Measurements from ENCODE around the gene USP17L5.
"Not testable (repeated sequence)": the region's sequence is repeated elsewhere in the genome, so short reads cannot be mapped to it uniquely, and the experiment has no call there.

USP17L5 gene

GRCh38 chr4:9339103-9339502 lies at the start of gene USP17L5:
USP17L5 (plus strand) TSS chr4:9339403; CDS start chr4:9339403, 0 bp downstream.
- DNase-seq = not testable (repeated sequence)

GRCh38 chr4:9324191-9324590 lies 15.0 kb upstream of the USP17L5 start:
- not testable (repeated sequence) for DNase-seq

- not testable (repeated sequence) for DNase-seq
These were observed 14.3 kb upstream of the USP17L5 start, which contains the start of gene USP17L24 for GRCh38 chr4:9324865-9325264. USP17L24 (plus strand) TSS chr4:9325165; CDS start chr4:9325165, 0 bp downstream.

GRCh38 chr4:9329611-9330010 lies 9.6 kb upstream of the USP17L5 start, which contains the start of gene USP17L25:
USP17L25 (plus strand) TSS chr4:9329911; CDS start chr4:9329911, 0 bp downstream.
- DNase-seq = not testable (repeated sequence)

- DNase-seq = not testable (repeated sequence)
These were observed 4.8 kb upstream of the USP17L5 start, which contains the start of gene USP17L26 for GRCh38 chr4:9334358-9334757. USP17L26 (plus strand) TSS chr4:9334658; CDS start chr4:9334658, 0 bp downstream.

GRCh38 chr4:9343848-9344247 lies 4.6 kb downstream of the USP17L5 start, which contains the start of gene USP17L27:
USP17L27 (plus strand) TSS chr4:9344148; CDS start chr4:9344148, 0 bp downstream.
- not testable (repeated sequence) for DNase-seq

- DNase-seq = not testable (repeated sequence)
These were observed 9.4 kb downstream of the USP17L5 start, which contains the start of gene USP17L28 for GRCh38 chr4:9348593-9348992. USP17L28 (plus strand) TSS chr4:9348893; CDS start chr4:9348893, 0 bp downstream.

GRCh38 chr4:9350866-9351265 lies 11.7 kb downstream of the USP17L5 start:
- not testable (repeated sequence) for DNase-seq

- DNase-seq = not testable (repeated sequence)
These were observed 14.1 kb downstream of the USP17L5 start, which contains the start of gene USP17L29 for GRCh38 chr4:9353338-9353737. USP17L29 (plus strand) TSS chr4:9353638; CDS start chr4:9353638, 0 bp downstream.

GRCh38 chr4:9362829-9363228 lies 23.6 kb downstream of the USP17L5 start, which contains the start of gene USP17L30:
USP17L30 (plus strand) TSS chr4:9363129; CDS start chr4:9363129, 0 bp downstream.
- not testable (repeated sequence) for DNase-seq

GRCh38 chr4:9379881-9380280 lies 40.7 kb downstream of the USP17L5 start:
- DNase-seq = not testable (repeated sequence)

GRCh38 chr4:9381012-9381534 lies 41.9 kb downstream of the USP17L5 start:
- DNase-seq = peak; percentile 66

GRCh38 chr4:9384126-9384525 lies 44.9 kb downstream of the USP17L5 start:
- DNase-seq = no peak

GRCh38 chr4:9389001-9389400 lies 49.8 kb downstream of the USP17L5 start:
- DNase-seq = not testable (repeated sequence)

Data from CD4-positive, alpha-beta T cell treated with Interleukin-10 for 1 hour (primary cell).